H7 (cell line): ENCODE measurements around the gene NCOA5. TPM values are rescaled to one million over a fixed set of nuclear protein-coding genes. Genes with fewer than 3 reads are reported as not detected.

Source experiments
- total RNA-seq: library from RNA; depleted of rRNA; stranded (reverse); fragments of >200 nt; shearing (Covaris generic); gene quantifications from 2 replicates; pipeline ENCODE4 v1.2.3, GENCODE V29; 2014; rRNA removed

Gene NCOA5
- total RNA-seq, 1 experiment from 2014 or later = 12.2 TPM

Other genes with a start within 250 kb of the NCOA5 start
- gene ACOT8, start 232.6 kb downstream of the NCOA5 start, total RNA-seq = 57.1 and 59.7 TPM in 2 replicates
- 5.4 and 5.7 TPM in 2 replicates for gene ZSWIM3, start 232.3 kb downstream of the NCOA5 start, total RNA-seq
- 13.3 and 17.8 TPM in 2 replicates for gene ZSWIM1, start 208.7 kb downstream of the NCOA5 start, total RNA-seq
- gene SPATA25, start 202.3 kb downstream of the NCOA5 start, total RNA-seq = 0.41 and 5.1 TPM in 2 replicates
- 8.1 and 10.2 TPM in 2 replicates for gene NEURL2, start 198.8 kb downstream of the NCOA5 start, total RNA-seq
- 38.7 and 41.8 TPM in 2 replicates for gene CTSA, start 198.6 kb downstream of the NCOA5 start, total RNA-seq
- 87.3 and 104 TPM in 2 replicates for gene PLTP, start 177.8 kb downstream of the NCOA5 start, total RNA-seq
- 22.8 and 28.4 TPM in 2 replicates for gene PCIF1, start 155.3 kb downstream of the NCOA5 start, total RNA-seq
- gene ZNF335, start 117.8 kb downstream of the NCOA5 start, total RNA-seq = 15.0 and 18.1 TPM in 2 replicates
- 9.8 and 11.6 TPM in 2 replicates for gene MMP9, start 81.1 kb downstream of the NCOA5 start, total RNA-seq
- gene SLC12A5, start 60.7 kb downstream of the NCOA5 start, total RNA-seq = 1.3 and 4.3 TPM in 2 replicates
- 8.2 and 8.8 TPM in 2 replicates for gene CD40, start 28.4 kb upstream of the NCOA5 start, total RNA-seq
- gene CDH22, start 218.5 kb upstream of the NCOA5 start, total RNA-seq = 0.03 TPM in 1 of 2 replicates, not detected in the other